Heart right ventricle (tissue), 16 donors: Measurements from ENCODE around the gene LAPTM5. TPM values are rescaled to one million over a fixed set of nuclear protein-coding genes. Genes with fewer than 3 reads are reported as not detected.
A peak's percentile ranks its signal among the peaks of the same experiment; 100 is the strongest.

Source experiments
- ATAC-seq, 8 donors: fragments of 200-7000 bp; cut with Tn5 transposase; one replicate each; pipeline ENCODE4 v1.9.1; 2020; ENCODE audit warnings: mild to moderate bottlenecking in 8 of 8, moderate library complexity in 8 of 8, moderate number of reproducible peaks in 1 of 8
- DNase-seq, 2 donors: peaks; one replicate each; pipeline ENCODE4 v3.0.0-alpha.2; 2020
- H3K27ac ChIP-seq, 10 donors: fragments of 200-600 bp; sonication (generic) in 2 of 10; one replicate each; pipeline versions ENCODE4 v1.5.0 to v1.8.0; 2020 to 2022; ENCODE audit warnings: mild to moderate bottlenecking in 3 of 10
- H3K27me3 ChIP-seq, 7 donors: fragments of 200-600 bp; one replicate each; pipeline ENCODE4 v1.8.0; 2021 to 2022; ENCODE audit warnings: mild to moderate bottlenecking in 2 of 7
- H3K36me3 ChIP-seq, 9 donors: fragments of 200-600 bp; sonication (generic) in 1 of 9; one replicate each; pipeline versions ENCODE4 v1.5.0 to v1.8.0; 2020 to 2022; ENCODE audit warnings: mild to moderate bottlenecking in 2 of 9
- H3K4me1 ChIP-seq, 9 donors: fragments of 200-600 bp; sonication (generic) in 1 of 9; one replicate each; pipeline versions ENCODE4 v1.5.0 to v1.8.0; 2020 to 2022; ENCODE audit warnings: mild to moderate bottlenecking in 4 of 9
- H3K4me3 ChIP-seq, 10 donors: fragments of 200-600 bp; sonication (generic) in 2 of 10; one replicate each; pipeline versions ENCODE4 v1.5.0 to v1.8.0; 2020 to 2022; ENCODE audit warnings: mild to moderate bottlenecking in 7 of 10, moderate library complexity in 2 of 10
- H3K9me3 ChIP-seq, 11 donors: fragments of 200-600 bp in 10 of 11; sonication (generic) in 2 of 11; one replicate each; pipeline versions ENCODE4 v1.5.0 to v1.8.0; 2013 to 2022; ENCODE audit warnings: mild to moderate bottlenecking in 2 of 11, control low read depth in 1 of 11, moderate library complexity in 1 of 11
- WGBS, 2 donors: extraction: QIAGEN DNeasy Blood & Tissue Kit; methylation state at CpG; one replicate each; pipeline ENCODE4 v1.1.7; 2013; ENCODE audit warnings: inconsistent platforms in 1 of 2; 5-methylcytosine and 5-hydroxymethylcytosine counted together
- intact Hi-C, 10 donors: fragments of 100-400 bp; cut with DNase I; formaldehyde crosslinking; loops; one replicate each; pipeline versions ENCODE4 v1.11.1 to v1.14.2; 2022
- polyA plus RNA-seq, 2 donors: library from polyadenylated mRNA; stranded (reverse); fragments of 200-250 nt; gene quantifications; one replicate each; pipeline ENCODE4 v1.2.3, GENCODE V29; 2013
- total RNA-seq, 10 donors: library from RNA; stranded (reverse); fragmentation: NEBNext Ultra II Directional in 3 of 10; extraction: Animal tissue kit (Norgen Biotek cat#: 25700) in 3 of 10; gene quantifications; one replicate each; pipeline versions ENCODE4 v1.2.1 to v1.2.4, GENCODE V29; 2021 to 2023
- TF ChIP-seq, protein P1 (sequence below), 9 donors: fragments of 200-600 bp; sonication (generic) in 2 of 9; IDR thresholded peaks; one replicate each; pipeline versions ENCODE4 v1.5.0 to v1.8.0; 2021 to 2022; ENCODE audit warnings: antibody characterized with exemption in 9 of 9, mild to moderate bottlenecking in 5 of 9, moderate library complexity in 1 of 9
- donor health status: Arrhythmogenic right ventricular cardiomyopathy.
- donor health status: ischemic (EF 13 %, LVEDD 7.1; RV severe dilation, severe dysfunction).
- donor health status: healthy with polysubstance abuse.
- donor health status: DM: no; HTN: yes; CAD: no.
- donor health status: DM: no; HTN: no; CAD: no.
- donor health status: ischemic (EF 25% LVEDD 6.9; RV normal size, moderate dysfunction).
- donor health status: ischemic (EF 25% LVEDD 5.7; RV mildly dilated, moderate dysfunction).
- donor health status: healthy.
- donor health status: DM: yes; HTN: yes; CAD: no.
- donor health status: Ischemic cardiomyopathy.
- donor health status: ischemic (EF 35%, LVEDD 5.7; RV mildly dilated, moderate dysfunction).
- donor health status: nonischemic (EF 11% LVEDD 7.7; RV severe dilation, severe dysfunction).
- donor health status: DM: yes; HTN: yes; CAD: no.
- donor health status: PGD.
- donor health status: ischemic (EF 29% LVEDD 5.4; RV normal size, mild dysfunction).
- donor health status: nonischemic (EF 23%, LVEDD 6.1; RV moderate dilation, normal function).

The LAPTM5 gene
- total and polyA plus RNA-seq, 12 donors, result 5.9 to 114 (median 13.9) TPM

DNA sequence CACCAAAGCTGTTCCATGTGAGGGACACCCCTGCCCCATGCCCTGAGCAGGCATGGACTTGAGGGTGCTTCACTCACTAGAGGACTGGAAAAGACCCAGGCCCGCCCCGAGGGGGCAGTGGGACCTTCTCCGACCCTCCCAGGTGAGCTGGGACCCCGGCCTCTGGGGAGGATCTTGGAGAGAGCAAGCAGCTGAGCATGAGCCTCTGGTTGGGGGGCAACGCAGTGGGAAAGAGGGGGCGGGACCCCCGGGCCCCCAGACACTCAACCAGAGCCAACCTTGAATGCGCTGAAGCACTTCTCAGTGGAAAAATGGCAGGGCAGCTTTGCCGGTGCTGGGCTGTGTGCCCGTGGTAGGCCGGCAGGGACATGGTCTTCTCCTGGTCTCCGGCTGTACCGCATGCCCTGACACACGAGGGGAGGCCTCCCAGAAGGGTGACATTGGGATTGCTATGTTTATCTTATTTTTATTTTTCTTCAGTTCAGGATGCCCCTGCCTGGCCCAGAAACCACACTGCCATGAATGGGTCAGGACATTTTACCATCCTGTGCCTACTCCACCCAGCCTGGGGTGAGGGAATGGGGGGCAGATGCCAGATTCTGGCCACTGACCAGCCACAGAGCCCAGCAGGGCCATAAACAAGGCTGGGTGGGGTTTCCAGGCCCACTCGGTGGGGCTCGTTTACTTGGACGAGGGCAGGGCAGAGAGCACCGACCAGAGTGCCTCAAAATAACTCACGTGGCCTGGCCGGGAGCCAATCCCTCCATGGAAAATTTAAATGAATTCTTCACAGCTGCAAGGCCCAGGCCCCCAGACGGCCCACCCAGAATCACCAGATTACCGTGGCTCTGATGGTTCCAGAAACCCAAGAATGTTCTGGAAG lies 17.2 kb upstream of the LAPTM5 start:
- TF ChIP-seq, protein P1, sequence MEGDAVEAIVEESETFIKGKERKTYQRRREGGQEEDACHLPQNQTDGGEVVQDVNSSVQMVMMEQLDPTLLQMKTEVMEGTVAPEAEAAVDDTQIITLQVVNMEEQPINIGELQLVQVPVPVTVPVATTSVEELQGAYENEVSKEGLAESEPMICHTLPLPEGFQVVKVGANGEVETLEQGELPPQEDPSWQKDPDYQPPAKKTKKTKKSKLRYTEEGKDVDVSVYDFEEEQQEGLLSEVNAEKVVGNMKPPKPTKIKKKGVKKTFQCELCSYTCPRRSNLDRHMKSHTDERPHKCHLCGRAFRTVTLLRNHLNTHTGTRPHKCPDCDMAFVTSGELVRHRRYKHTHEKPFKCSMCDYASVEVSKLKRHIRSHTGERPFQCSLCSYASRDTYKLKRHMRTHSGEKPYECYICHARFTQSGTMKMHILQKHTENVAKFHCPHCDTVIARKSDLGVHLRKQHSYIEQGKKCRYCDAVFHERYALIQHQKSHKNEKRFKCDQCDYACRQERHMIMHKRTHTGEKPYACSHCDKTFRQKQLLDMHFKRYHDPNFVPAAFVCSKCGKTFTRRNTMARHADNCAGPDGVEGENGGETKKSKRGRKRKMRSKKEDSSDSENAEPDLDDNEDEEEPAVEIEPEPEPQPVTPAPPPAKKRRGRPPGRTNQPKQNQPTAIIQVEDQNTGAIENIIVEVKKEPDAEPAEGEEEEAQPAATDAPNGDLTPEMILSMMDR (IDR thresholded peaks at IDR 0.05), result no peak

DNA sequence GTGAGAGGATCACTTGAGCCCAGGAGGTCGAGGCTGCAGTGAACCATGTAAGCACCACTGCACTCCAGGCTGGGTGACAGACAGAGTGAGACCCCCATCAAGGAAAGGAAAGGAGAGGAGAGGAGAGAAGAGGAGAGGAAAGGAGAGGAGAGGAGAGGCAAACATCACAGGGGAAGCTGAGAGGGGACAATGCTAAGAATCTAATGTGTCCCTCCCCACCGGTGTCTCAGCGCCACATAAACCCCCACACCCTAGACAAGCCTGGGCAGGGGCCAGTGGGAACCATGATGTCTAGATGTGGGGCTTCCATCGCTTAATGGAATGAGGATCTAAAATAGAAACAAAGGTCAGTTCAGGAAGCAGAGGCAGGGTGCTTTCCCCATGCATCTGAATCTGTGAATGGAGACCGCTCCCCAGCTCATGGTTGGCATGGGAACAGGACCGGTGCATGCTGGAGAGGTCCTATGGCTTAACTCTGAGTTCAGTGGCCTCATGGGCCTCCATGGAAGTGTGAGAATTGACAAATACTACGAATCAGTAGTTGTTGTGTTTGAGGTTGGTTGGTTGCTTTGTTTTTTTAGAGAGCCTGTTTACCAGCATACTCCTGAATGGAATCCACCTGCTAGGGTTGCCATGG lies 16.3 kb upstream of the LAPTM5 start:
- DNase-seq, result no peak
- Histone ChIP-seq H3K4me1 (peaks cover 0 to 4% (median 0%) of the 10 kb centered on the region in 9 donors), H3K36me3 (no peaks in the 10 kb centered on the region), H3K9me3 (no peaks in the 10 kb centered on the region), H3K4me3 (no peak overlapping the region), H3K27me3 (no peaks in the 10 kb centered on the region), H3K27ac (no peak overlapping the region)
- intact Hi-C loops, result no loop called here
- TF ChIP-seq, protein P1 (IDR thresholded peaks at IDR 0.05), result no peak
- ATAC-seq, result no peak
- WGBS, 2 donors, result 76 to 77% methylated on average over 7 of the region's 7 CpGs

More for the DNA sequence above, 17.2 kb upstream of the LAPTM5 start:
- Histone ChIP-seq H3K9me3 (no peaks in the 10 kb centered on the region), H3K27me3 (no peaks in the 10 kb centered on the region), H3K4me1 (peaks cover 0 to 14% (median 0%) of the 10 kb centered on the region in 9 donors), H3K27ac (no peak overlapping the region), H3K36me3 (no peaks in the 10 kb centered on the region), H3K4me3 (no peak overlapping the region)
- DNase-seq, result no peak
- no peak for ATAC-seq
- intact Hi-C loops, result no loop called here
- 72% methylated on average over 22 of the region's 22 CpGs for WGBS, 2 donors

DNA sequence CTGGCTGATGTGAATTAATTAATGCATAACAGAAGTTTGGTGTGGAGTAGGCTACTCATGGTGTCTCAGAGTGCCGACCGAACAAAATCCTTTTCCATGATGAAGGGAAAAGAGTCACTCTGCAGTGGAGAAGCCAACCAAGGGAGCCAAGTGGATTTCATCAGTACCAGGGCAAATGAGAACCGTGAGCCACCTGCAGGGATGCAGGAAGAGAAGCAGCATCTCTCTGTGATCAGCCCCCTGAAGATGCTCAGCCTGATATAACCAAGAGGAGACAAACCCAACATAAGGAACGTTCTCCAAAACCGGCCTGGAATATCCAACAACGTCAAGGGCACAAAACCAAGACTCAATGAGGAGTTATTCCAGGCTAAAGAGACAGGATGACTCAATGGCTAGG lies 13.4 kb upstream of the LAPTM5 start:
- no peak for ATAC-seq
- intact Hi-C loops, result no loop called here

DNA sequence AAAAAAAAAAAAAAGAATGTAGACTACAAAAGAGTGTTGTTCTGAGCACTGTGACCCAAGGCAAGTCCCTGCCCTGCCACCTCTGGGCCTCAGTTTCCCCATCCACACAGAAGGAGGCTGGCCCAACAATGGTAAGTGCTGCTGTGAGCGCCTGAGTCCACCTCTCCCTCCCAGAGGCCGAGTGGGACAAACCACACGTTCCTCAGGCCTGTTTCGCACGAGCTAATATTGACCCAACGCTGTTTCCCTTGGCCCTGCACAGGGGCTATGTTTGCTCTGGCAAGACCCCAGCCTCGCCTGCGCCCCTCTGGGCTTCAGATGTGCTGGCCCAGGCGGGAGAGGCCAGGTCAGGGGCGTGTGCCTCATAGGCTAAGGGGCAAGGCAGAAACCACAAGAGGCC lies 12.6 kb upstream of the LAPTM5 start:
- TF ChIP-seq, protein P1 (IDR thresholded peaks at IDR 0.05), result no peak
- WGBS, 2 donors, result 78 to 88% methylated on average over 10 of the region's 10 CpGs
- no peaks in the 10 kb centered on the region for H3K9me3 ChIP-seq
- DNase-seq (no peak), ATAC-seq (peak in 1 of 8 donors; percentile 35)
- no peaks in the 10 kb centered on the region for H3K36me3 ChIP-seq
- H3K27me3 ChIP-seq, result no peaks in the 10 kb centered on the region
- no peak overlapping the region for H3K4me3 ChIP-seq
- H3K27ac ChIP-seq, result no peak overlapping the region
- no peaks in the 10 kb centered on the region for H3K4me1 ChIP-seq
- intact Hi-C loops, result no loop called here

More for the DNA sequence above, 13.4 kb upstream of the LAPTM5 start:
- no peak for DNase-seq
- Histone ChIP-seq H3K27me3 (no peaks in the 10 kb centered on the region), H3K4me1 (no peaks in the 10 kb centered on the region), H3K36me3 (no peaks in the 10 kb centered on the region), H3K9me3 (no peaks in the 10 kb centered on the region), H3K27ac (no peak overlapping the region), H3K4me3 (no peak overlapping the region)
- TF ChIP-seq, protein P1 (IDR thresholded peaks at IDR 0.05), result no peak
- 87 to 91% methylated on average over 6 of the region's 6 CpGs for WGBS, 2 donors
